H9 (cell line): Measurements from ENCODE around the gene SCAF4. TPM values are rescaled to one million over a fixed set of nuclear protein-coding genes. Genes with fewer than 3 reads are reported as not detected.

ENCODE experiments used
- DNase-seq: peaks from one replicate; pipeline ENCODE4 v3.0.0-alpha.2; 2017
- H2AFZ ChIP-seq: one replicate; pipeline ENCODE4 v1.6.1; 2013; ENCODE audit warnings: mild to moderate bottlenecking, low read length, control low read depth, moderate library complexity
- H2AK5ac ChIP-seq: 2 replicates; pipeline ENCODE4 v1.6.1; 2013; ENCODE audit warnings: low read length, control low read depth, mixed read lengths; ENCODE audit not compliant: insufficient read length
- H2BK120ac ChIP-seq: one replicate; pipeline ENCODE4 v1.6.1; 2013; ENCODE audit warnings: low read depth, mild to moderate bottlenecking, low read length, control low read depth, inconsistent platforms; ENCODE audit not compliant: poor library complexity, severe bottlenecking
- H2BK12ac ChIP-seq: 2 replicates; pipeline ENCODE4 v1.6.1; 2013; ENCODE audit warnings: low read length, control low read depth, mixed read lengths, low read depth; ENCODE audit not compliant: insufficient read length
- H2BK15ac ChIP-seq: 2 replicates; pipeline ENCODE4 v1.6.1; 2013; ENCODE audit warnings: low read depth, low read length, control low read depth
- H2BK20ac ChIP-seq: one replicate; pipeline ENCODE4 v1.6.1; 2013; ENCODE audit warnings: low read depth, mild to moderate bottlenecking, low read length, control low read depth, inconsistent platforms; ENCODE audit not compliant: poor library complexity, severe bottlenecking
- H2BK5ac ChIP-seq: 2 replicates; pipeline ENCODE4 v1.6.1; 2013; ENCODE audit warnings: low read length, control low read depth, mixed read lengths; ENCODE audit not compliant: insufficient read length
- H3K14ac ChIP-seq: 2 replicates; pipeline ENCODE4 v1.6.1; 2013; ENCODE audit warnings: low read length, control low read depth; ENCODE audit not compliant: insufficient read depth
- H3K18ac ChIP-seq: 2 replicates; pipeline ENCODE4 v1.6.1; 2013; ENCODE audit warnings: low read depth, mild to moderate bottlenecking, mixed read lengths, low read length, control low read depth; ENCODE audit not compliant: insufficient read length
- H3K23ac ChIP-seq: 2 replicates; pipeline ENCODE4 v1.6.1; 2013; ENCODE audit warnings: low read length, control low read depth, mixed read lengths, low read depth; ENCODE audit not compliant: insufficient read length
- H3K23me2 ChIP-seq: 2 replicates; pipeline ENCODE4 v1.6.1; 2013; ENCODE audit warnings: low read depth, mild to moderate bottlenecking, mixed read lengths, low read length, control low read depth; ENCODE audit not compliant: insufficient read length, poor library complexity, severe bottlenecking
- H3K27ac ChIP-seq: 2 replicates; pipeline ENCODE4 v1.5.1; 2013; ENCODE audit warnings: low read length, control low read depth, mixed read lengths, low read depth; ENCODE audit not compliant: insufficient read length
- H3K27me3 ChIP-seq: 2 replicates; pipeline ENCODE4 v1.6.1; 2013; ENCODE audit warnings: low read length, control low read depth, inconsistent platforms; ENCODE audit not compliant: insufficient read depth
- H3K4ac ChIP-seq: 2 replicates; pipeline ENCODE4 v1.6.1; 2013; ENCODE audit warnings: low read depth, mild to moderate bottlenecking, control low read depth, inconsistent platforms, low read length, moderate library complexity
- H3K4me1 ChIP-seq: 2 replicates; pipeline ENCODE4 v1.6.1; 2013; ENCODE audit warnings: low read length, control low read depth, inconsistent platforms; ENCODE audit not compliant: insufficient read depth
- H3K4me2 ChIP-seq: 2 replicates; pipeline ENCODE4 v1.6.1; 2013; ENCODE audit warnings: low read length, control low read depth, mixed read lengths; ENCODE audit not compliant: insufficient read length, insufficient read depth
- H3K56ac ChIP-seq: 2 replicates; pipeline ENCODE4 v1.6.1; 2013; ENCODE audit warnings: low read depth, mild to moderate bottlenecking, mixed read lengths, low read length, control low read depth; ENCODE audit not compliant: insufficient read length
- H3K79me1 ChIP-seq: 2 replicates; pipeline ENCODE4 v1.6.1; 2013; ENCODE audit warnings: low read depth, mild to moderate bottlenecking, moderate library complexity, low read length, control low read depth, inconsistent platforms; ENCODE audit not compliant: insufficient read depth, poor library complexity, severe bottlenecking
- H3K79me2 ChIP-seq: 2 replicates; pipeline ENCODE4 v1.6.1; 2013; ENCODE audit warnings: low read length, control low read depth, inconsistent platforms; ENCODE audit not compliant: insufficient read depth
- H3K9ac ChIP-seq: 2 replicates; pipeline ENCODE4 v1.6.1; 2013; ENCODE audit warnings: low read length, control low read depth, mixed read lengths; ENCODE audit not compliant: insufficient read length; ENCODE audit errors: extremely low read depth
- H3K9me3 ChIP-seq: one replicate; pipeline ENCODE4 v1.6.1; 2013; ENCODE audit warnings: low read depth, low read length, inconsistent platforms; ENCODE audit not compliant: control insufficient read depth
- H3T11ph ChIP-seq: one replicate; pipeline ENCODE4 v1.6.1; 2013; ENCODE audit warnings: mild to moderate bottlenecking, low read length, control low read depth, inconsistent platforms
- H4K20me1 ChIP-seq: one replicate; pipeline ENCODE4 v1.6.1; 2013; ENCODE audit not compliant: control insufficient read depth, insufficient read length, insufficient read depth
- H4K5ac ChIP-seq: 2 replicates; pipeline ENCODE4 v1.6.1; 2013; ENCODE audit warnings: low read depth, mild to moderate bottlenecking, mixed read lengths, low read length, control low read depth; ENCODE audit not compliant: insufficient read length
- H4K8ac ChIP-seq: replicated peaks from 2 replicates; pipeline ENCODE4 v1.6.1; 2013; ENCODE audit warnings: low read length, control low read depth, mixed read lengths, low read depth; ENCODE audit not compliant: insufficient read length
- H4K91ac ChIP-seq: 2 replicates; pipeline ENCODE4 v1.6.1; 2013; ENCODE audit warnings: low read depth, mild to moderate bottlenecking, moderate library complexity, mixed read lengths, low read length, control low read depth; ENCODE audit not compliant: insufficient read length
- H3K27ac Mint-ChIP-seq, 3 experiments: 2 replicates in 2 of 3; 3 replicates in 1 of 3; pipeline ENCODE4 v1.8.0; 2020 to 2021; ENCODE audit warnings: mixed read lengths in 3 of 3, mild to moderate bottlenecking in 1 of 3, moderate library complexity in 1 of 3
- H3K27me3 Mint-ChIP-seq: 2 replicates; pipeline ENCODE4 v1.8.0; 2021; ENCODE audit warnings: low read depth, mild to moderate bottlenecking, moderate library complexity, mixed read lengths
- H3K36me3 Mint-ChIP-seq, 3 experiments: 2 replicates in 2 of 3; 3 replicates in 1 of 3; pipeline ENCODE4 v1.8.0; 2020 to 2021; ENCODE audit warnings: low read depth in 3 of 3, mixed read lengths in 3 of 3; ENCODE audit not compliant: insufficient read depth in 1 of 3
- H3K4me1 Mint-ChIP-seq, 2 experiments: 2 replicates each; pipeline ENCODE4 v1.8.0; 2020; ENCODE audit warnings: mixed read lengths in 2 of 2
- H3K4me3 Mint-ChIP-seq, 2 experiments: 2 replicates in 1 of 2; 3 replicates in 1 of 2; pipeline ENCODE4 v1.8.0; 2020 to 2021; ENCODE audit warnings: mild to moderate bottlenecking in 2 of 2, mixed read lengths in 2 of 2, moderate library complexity in 1 of 2
- H3K9me3 Mint-ChIP-seq, 2 experiments: 2 replicates in 1 of 2; 3 replicates in 1 of 2; pipeline ENCODE4 v1.8.0; 2020; ENCODE audit warnings: mild to moderate bottlenecking in 2 of 2, mixed read lengths in 2 of 2, moderate library complexity in 1 of 2
- WGBS: extraction: QIAGEN DNeasy Blood & Tissue Kit; methylation state at CpG from one replicate; pipeline ENCODE4 v1.1.7; 2013; ENCODE audit warnings: missing lambda C conversion rate, low lambda C conversion rate, mixed read lengths; ENCODE audit not compliant: insufficient read length; ENCODE audit errors: extremely low coverage; 5-methylcytosine and 5-hydroxymethylcytosine counted together
- total RNA-seq: library from RNA; stranded (reverse); gene quantifications from 2 replicates; pipeline ENCODE4 v1.2.1, GENCODE V29; 2021
- TF ChIP-seq, protein P1 (sequence below): fragments of 200-600 bp; sonication (generic); conservative IDR thresholded peaks from 3 replicates; pipeline ENCODE4 v1.8.0; 2021; ENCODE audit warnings: antibody characterized with exemption, mild to moderate bottlenecking

SCAF4 gene
- total RNA-seq, 1 experiment from 2014 or later = 76.8 TPM

DNA sequence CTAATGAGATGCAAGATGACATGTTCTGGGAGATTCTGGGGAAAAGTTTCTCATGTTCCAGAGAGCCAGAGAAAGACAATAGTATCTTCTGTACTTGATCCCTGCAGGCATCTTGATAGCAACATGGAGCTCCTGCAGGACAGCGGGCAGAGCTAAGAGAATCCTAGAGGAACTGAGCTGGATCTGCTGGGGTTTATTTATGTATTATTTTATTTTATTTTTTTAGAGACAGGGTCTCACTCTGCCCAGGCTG lies 22.7 kb upstream of the SCAF4 start:
- no peak overlapping the region for H2BK20ac ChIP-seq
- H3K9me3 ChIP-seq = no peaks in the 10 kb centered on the region
- no peak overlapping the region for H3K56ac ChIP-seq
- H4K5ac ChIP-seq = no peak overlapping the region
- TF ChIP-seq, protein P1, sequence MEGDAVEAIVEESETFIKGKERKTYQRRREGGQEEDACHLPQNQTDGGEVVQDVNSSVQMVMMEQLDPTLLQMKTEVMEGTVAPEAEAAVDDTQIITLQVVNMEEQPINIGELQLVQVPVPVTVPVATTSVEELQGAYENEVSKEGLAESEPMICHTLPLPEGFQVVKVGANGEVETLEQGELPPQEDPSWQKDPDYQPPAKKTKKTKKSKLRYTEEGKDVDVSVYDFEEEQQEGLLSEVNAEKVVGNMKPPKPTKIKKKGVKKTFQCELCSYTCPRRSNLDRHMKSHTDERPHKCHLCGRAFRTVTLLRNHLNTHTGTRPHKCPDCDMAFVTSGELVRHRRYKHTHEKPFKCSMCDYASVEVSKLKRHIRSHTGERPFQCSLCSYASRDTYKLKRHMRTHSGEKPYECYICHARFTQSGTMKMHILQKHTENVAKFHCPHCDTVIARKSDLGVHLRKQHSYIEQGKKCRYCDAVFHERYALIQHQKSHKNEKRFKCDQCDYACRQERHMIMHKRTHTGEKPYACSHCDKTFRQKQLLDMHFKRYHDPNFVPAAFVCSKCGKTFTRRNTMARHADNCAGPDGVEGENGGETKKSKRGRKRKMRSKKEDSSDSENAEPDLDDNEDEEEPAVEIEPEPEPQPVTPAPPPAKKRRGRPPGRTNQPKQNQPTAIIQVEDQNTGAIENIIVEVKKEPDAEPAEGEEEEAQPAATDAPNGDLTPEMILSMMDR = no peak
- no peak overlapping the region for H2AFZ ChIP-seq
- WGBS = no CpG with 5 or more reads among the region's 1 CpG
- no peak overlapping the region for H3T11ph ChIP-seq
- H3K27me3 Mint-ChIP-seq = no peaks in the 10 kb centered on the region; the same call in 1 of the 2 replicates
- H3K4me1 ChIP-seq = peaks cover 12% of the 10 kb centered on the region
- H3K79me1 ChIP-seq = no peaks in the 10 kb centered on the region
- peaks cover 18 to 26% of the 10 kb centered on the region in 2 experiments for H3K4me1 Mint-ChIP-seq
- H2BK5ac ChIP-seq = no peak overlapping the region
- no peak for DNase-seq
- H3K4me3 Mint-ChIP-seq = 0 out of 5 replicates have a peak overlapping the region, but pooled peaks of 1 of the 2 experiments have one; percentile 7
- H2AK5ac ChIP-seq = no peak overlapping the region
- no peak overlapping the region for H3K9ac ChIP-seq
- no peak overlapping the region for H2BK12ac ChIP-seq
- H3K23me2 ChIP-seq = no peaks in the 10 kb centered on the region
- no peaks in the 10 kb centered on the region for H3K27me3 ChIP-seq
- no peak overlapping the region for H4K8ac ChIP-seq
- no peak overlapping the region for H3K27ac ChIP-seq
- H2BK15ac ChIP-seq = no peak overlapping the region
- H3K18ac ChIP-seq = no peak overlapping the region
- H4K91ac ChIP-seq = no peak overlapping the region
- H3K14ac ChIP-seq = no peak overlapping the region
- H3K9me3 Mint-ChIP-seq = no peaks in the 10 kb centered on the region
- no peak overlapping the region for H2BK120ac ChIP-seq
- peak overlapping the region in 1 of 3 experiments; percentile 16; a peak in 1 of 7 replicates for H3K27ac Mint-ChIP-seq
- H4K20me1 ChIP-seq = no peaks in the 10 kb centered on the region
- H3K79me2 ChIP-seq = no peaks in the 10 kb centered on the region
- no peak overlapping the region for H3K4me2 ChIP-seq
- no peak overlapping the region for H3K23ac ChIP-seq
- H3K36me3 Mint-ChIP-seq = no peaks in the 10 kb centered on the region
- H3K4ac ChIP-seq = no peak overlapping the region
